ENCODE results near the gene ALKBH4. TPM values are rescaled to one million over a fixed set of nuclear protein-coding genes. Genes with fewer than 3 reads are reported as not detected.

The ALKBH4 gene
- total and polyA plus RNA-seq, 11 donors = 4.9 to 19.4 (median 6.8) TPM

- H3K27ac ChIP-seq = peak overlapping the region in 1 of 12 donors; percentile 83
- no peaks in the 10 kb centered on the region for H3K9me3 ChIP-seq
- DNase-seq = no peak
- no peaks in the 10 kb centered on the region for H3K27me3 ChIP-seq
- 93 to 95% (median 93%) methylated on average over 10 of the region's 10 CpGs for WGBS, 4 donors
- intact Hi-C loops (cut with DNase I) = no loop called here
- H3K4me1 ChIP-seq = peaks cover 0 to 70% (median 4%) of the 10 kb centered on the region in 12 donors
- ATAC-seq = no peak
- no peak overlapping the region for H3K4me3 ChIP-seq
- TF ChIP-seq POLR2A (IDR thresholded peaks at IDR 0.05) (no peak), CTCF (IDR thresholded peaks at IDR 0.05) (no peak)
- H3K36me3 ChIP-seq = peaks cover 0 to 39% (median 27%) of the 10 kb centered on the region in 9 donors
Observed at GRCh38 chr7:102429141-102429899, 35.3 kb downstream of the ALKBH4 start.

GRCh38 chr7:102427019-102427405, 37.7 kb downstream of the ALKBH4 start:
- no peaks in the 10 kb centered on the region for H3K9me3 ChIP-seq
- intact Hi-C loops (cut with DNase I) = no loop called here
- peak overlapping the region in 3 of 12 donors; percentile 52 to 91 (median 68) for H3K27ac ChIP-seq
- no peak for ATAC-seq
- TF ChIP-seq CTCF (IDR thresholded peaks at IDR 0.05) (no peak), POLR2A (IDR thresholded peaks at IDR 0.05) (no peak)
- no peaks in the 10 kb centered on the region for H3K27me3 ChIP-seq
- H3K36me3 ChIP-seq = peaks cover 0 to 60% (median 35%) of the 10 kb centered on the region in 9 donors
- H3K4me1 ChIP-seq = peaks cover 0 to 54% (median 0%) of the 10 kb centered on the region in 12 donors
- 77 to 90% (median 85%) methylated on average over 5 of the region's 5 CpGs for WGBS, 4 donors
- no peak for DNase-seq
- H3K4me3 ChIP-seq = peak overlapping the region in 1 of 12 donors; percentile 35

- TF ChIP-seq CTCF (IDR thresholded peaks at IDR 0.05) (no peak), POLR2A (IDR thresholded peaks at IDR 0.05) (no peak)
- Histone ChIP-seq H3K27me3 (no peaks in the 10 kb centered on the region), H3K36me3 (peaks cover 0 to 66% (median 41%) of the 10 kb centered on the region in 9 donors), H3K4me3 (peak overlapping the region in 1 of 12 donors; percentile 35), H3K4me1 (peaks cover 0 to 49% (median 0%) of the 10 kb centered on the region in 12 donors), H3K9me3 (no peaks in the 10 kb centered on the region), H3K27ac (peak overlapping the region in 5 of 12 donors; percentile 24 to 91 (median 52))
- intact Hi-C loops (cut with DNase I) = no loop called here
- DNase-seq (peak in 1 of 5 donors; percentile 34), ATAC-seq (peak in 3 of 4 donors; percentile 11 to 48 (median 41))
- WGBS, 4 donors = 82 to 90% (median 85%) methylated on average over 16 of the region's 16 CpGs
Observed at GRCh38 chr7:102426268-102427018, 38.2 kb downstream of the ALKBH4 start.

All from heart left ventricle (tissue), 16 donors.